ENCODE data around the gene PACC1. TPM values are rescaled to one million over a fixed set of nuclear protein-coding genes. Genes with fewer than 3 reads are reported as not detected.

The PACC1 gene
- total RNA-seq, 4 donors from 2014 or later, result 1.6 to 7.4 (median 3.0) TPM

GRCh38 chr1:212346601-212347000 is 68.1 kb downstream of the PACC1 start:
- no peak for DNase-seq
- H3K36me3 ChIP-seq, result peaks cover 0 to 60% (median 0%) of the 10 kb centered on the region in 3 donors
- H3K4me3 ChIP-seq, result no peak overlapping the region
- H3K9me3 ChIP-seq, result no peaks in the 10 kb centered on the region
- H3K27me3 ChIP-seq, result no peaks in the 10 kb centered on the region
- TF ChIP-seq POLR2A (IDR thresholded peaks at IDR 0.05) (no peak), CTCF (IDR thresholded peaks at IDR 0.05) (no peak)
- H3K4me1 ChIP-seq, result no peaks in the 10 kb centered on the region
- no peak overlapping the region for H3K27ac ChIP-seq

- H3K27ac ChIP-seq, result no peak overlapping the region
- no peaks in the 10 kb centered on the region for H3K4me1 ChIP-seq
- H3K4me3 ChIP-seq, result no peak overlapping the region
- peaks cover 0 to 55% (median 0%) of the 10 kb centered on the region in 3 donors for H3K36me3 ChIP-seq
- DNase-seq, result no peak
- no peaks in the 10 kb centered on the region for H3K27me3 ChIP-seq
- TF ChIP-seq CTCF (IDR thresholded peaks at IDR 0.05) (no peak), POLR2A (IDR thresholded peaks at IDR 0.05) (no peak)
- H3K9me3 ChIP-seq, result no peaks in the 10 kb centered on the region
Measured at GRCh38 chr1:212344905-212345304, 69.8 kb downstream of the PACC1 start.

GRCh38 chr1:212341090-212341489 is 73.6 kb downstream of the PACC1 start:
- H3K27ac ChIP-seq, result no peak overlapping the region
- peaks cover 0 to 37% (median 0%) of the 10 kb centered on the region in 3 donors for H3K36me3 ChIP-seq
- TF ChIP-seq POLR2A (IDR thresholded peaks at IDR 0.05) (no peak), CTCF (IDR thresholded peaks at IDR 0.05) (no peak)
- no peak for DNase-seq
- no peaks in the 10 kb centered on the region for H3K4me1 ChIP-seq
- H3K9me3 ChIP-seq, result no peaks in the 10 kb centered on the region
- H3K4me3 ChIP-seq, result no peak overlapping the region
- no peaks in the 10 kb centered on the region for H3K27me3 ChIP-seq

- H3K9me3 ChIP-seq, result no peaks in the 10 kb centered on the region
- peaks cover 0 to 32% (median 0%) of the 10 kb centered on the region in 3 donors for H3K36me3 ChIP-seq
- H3K27ac ChIP-seq, result no peak overlapping the region
- no peak for DNase-seq
- no peak overlapping the region for H3K4me3 ChIP-seq
- no peaks in the 10 kb centered on the region for H3K27me3 ChIP-seq
- no peak for TF ChIP-seq CTCF (IDR thresholded peaks at IDR 0.05)
- TF ChIP-seq POLR2A (IDR thresholded peaks at IDR 0.05), result no peak
- peaks cover 0 to 6% (median 0%) of the 10 kb centered on the region in 4 donors for H3K4me1 ChIP-seq
Measured at GRCh38 chr1:212329105-212329504, 85.6 kb downstream of the PACC1 start.

GRCh38 chr1:212328248-212328647 is 86.4 kb downstream of the PACC1 start:
- no peak overlapping the region for H3K27ac ChIP-seq
- no peaks in the 10 kb centered on the region for H3K9me3 ChIP-seq
- H3K4me3 ChIP-seq, result no peak overlapping the region
- peaks cover 0 to 6% (median 0%) of the 10 kb centered on the region in 4 donors for H3K4me1 ChIP-seq
- no peaks in the 10 kb centered on the region for H3K27me3 ChIP-seq
- TF ChIP-seq CTCF (IDR thresholded peaks at IDR 0.05) (no peak), POLR2A (IDR thresholded peaks at IDR 0.05) (no peak)
- no peak for DNase-seq
- peaks cover 0 to 24% (median 0%) of the 10 kb centered on the region in 3 donors for H3K36me3 ChIP-seq

- Histone ChIP-seq H3K27me3 (no peaks in the 10 kb centered on the region), H3K4me1 (peaks cover 0 to 6% (median 0%) of the 10 kb centered on the region in 4 donors), H3K36me3 (peaks cover 0 to 13% (median 0%) of the 10 kb centered on the region in 3 donors), H3K9me3 (no peaks in the 10 kb centered on the region), H3K27ac (no peak overlapping the region), H3K4me3 (no peak overlapping the region)
- TF ChIP-seq CTCF (IDR thresholded peaks at IDR 0.05), result no peak
- TF ChIP-seq POLR2A (IDR thresholded peaks at IDR 0.05), result no peak
- no peak for DNase-seq
Measured at GRCh38 chr1:212326541-212326940, 88.1 kb downstream of the PACC1 start.
